ENCODE results near the gene NMBR.
A peak's percentile ranks its signal among the peaks of the same experiment; 100 is the strongest.
"Not testable (repeated sequence)": the region's sequence is repeated elsewhere in the genome, so short reads cannot be mapped to it uniquely, and the experiment has no call there.

NMBR gene

DNA sequence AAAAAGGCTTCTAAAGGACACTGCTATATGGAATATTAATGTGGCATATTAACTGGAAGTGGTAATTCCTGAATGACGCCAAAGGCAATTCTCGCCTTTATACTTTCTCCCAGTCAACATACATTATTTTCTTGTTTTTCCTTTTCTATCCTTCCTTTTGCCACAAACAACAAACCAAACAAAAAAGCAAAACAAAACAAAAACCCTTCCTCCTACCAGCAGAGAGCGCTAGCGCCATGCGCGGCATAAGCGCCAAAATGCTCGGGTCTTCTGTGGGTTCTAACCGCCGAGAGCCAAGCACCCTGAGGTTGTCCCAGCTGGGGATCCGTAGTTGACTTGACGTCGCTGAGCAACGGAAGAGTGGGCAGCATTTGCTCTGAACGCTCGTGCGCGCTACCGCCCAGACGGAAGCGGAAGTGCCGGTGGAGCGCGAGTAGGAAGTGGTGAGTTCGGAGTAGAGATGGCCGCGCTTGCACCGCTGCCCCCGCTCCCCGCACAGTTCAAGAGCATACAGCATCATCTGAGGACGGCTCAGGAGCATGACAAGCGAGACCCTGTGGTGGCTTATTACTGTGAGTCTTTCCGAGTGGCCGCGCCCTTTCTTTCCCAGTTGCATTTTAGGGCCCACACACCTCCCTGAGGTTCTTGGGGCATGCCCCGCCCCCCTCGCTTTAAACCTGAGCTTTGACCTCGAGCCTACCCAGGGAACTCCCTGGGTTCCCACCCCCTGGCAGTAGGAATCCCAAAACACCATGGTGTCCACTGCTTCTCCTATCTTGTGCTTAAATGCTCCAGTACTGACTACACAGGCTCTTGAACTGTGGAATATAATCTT lies at the start of gene NMBR, which contains the start of gene VTA1:
NMBR (minus strand) TSS at position 295 of the 835 bp plus-strand sequence. CDS start 58,464 bp downstream, outside the sequence.
VTA1 (plus strand) TSS at position 436 of the 835 bp plus-strand sequence; CDS start at position 461, 25 bp downstream.
- peak; percentile 96 for DNase-seq

DNA sequence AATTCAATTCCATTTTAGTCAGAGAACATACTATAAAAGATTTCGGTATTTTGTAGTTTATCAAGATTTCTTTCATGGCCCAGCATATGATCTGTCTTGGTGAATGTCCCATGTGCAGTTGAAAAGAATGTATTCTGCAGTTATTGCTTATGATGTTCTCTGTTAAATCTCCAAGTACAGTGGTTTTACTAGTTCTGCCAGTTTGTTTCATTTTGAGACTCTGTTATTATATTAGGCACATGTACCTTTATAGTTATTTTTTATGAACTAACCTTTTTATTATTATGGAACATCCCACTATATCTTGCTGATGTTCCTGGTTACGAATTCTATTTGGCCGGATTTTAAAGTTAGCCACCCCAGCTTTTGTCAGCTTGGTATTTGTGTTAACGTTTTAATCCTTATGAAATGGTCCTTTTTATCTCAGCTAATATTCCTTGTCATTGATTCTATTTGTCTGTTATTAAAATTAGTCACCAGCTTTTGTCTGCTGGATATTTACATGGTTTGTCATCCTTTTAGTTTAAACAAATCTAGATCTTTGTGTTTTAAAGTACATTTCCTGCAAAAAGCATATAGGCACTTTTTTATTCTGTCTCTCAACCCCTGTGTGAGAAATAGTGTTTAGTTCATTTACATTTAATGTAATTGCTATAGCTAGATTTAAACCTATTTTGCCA lies 49.1 kb upstream of the NMBR start:
- no peak for DNase-seq

DNA sequence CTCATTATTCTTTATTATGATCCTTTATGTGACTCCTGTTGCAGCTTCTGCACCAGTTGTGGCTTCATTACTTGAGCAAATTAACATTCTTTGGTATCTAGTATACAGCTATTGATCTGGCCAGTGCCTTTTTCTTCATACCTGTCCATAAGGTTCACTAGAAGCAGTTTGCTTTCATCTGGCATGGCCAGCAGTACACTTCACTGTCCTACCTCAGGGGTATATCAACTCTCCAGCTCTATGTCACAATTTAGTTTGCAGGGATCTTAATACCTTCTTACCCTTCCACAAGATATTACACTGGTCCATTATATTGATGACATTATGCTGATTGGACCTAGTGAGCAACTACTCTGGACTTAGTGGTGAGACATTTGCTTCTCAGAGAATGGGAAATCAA lies 46.7 kb upstream of the NMBR start:
- no peak for DNase-seq

DNA sequence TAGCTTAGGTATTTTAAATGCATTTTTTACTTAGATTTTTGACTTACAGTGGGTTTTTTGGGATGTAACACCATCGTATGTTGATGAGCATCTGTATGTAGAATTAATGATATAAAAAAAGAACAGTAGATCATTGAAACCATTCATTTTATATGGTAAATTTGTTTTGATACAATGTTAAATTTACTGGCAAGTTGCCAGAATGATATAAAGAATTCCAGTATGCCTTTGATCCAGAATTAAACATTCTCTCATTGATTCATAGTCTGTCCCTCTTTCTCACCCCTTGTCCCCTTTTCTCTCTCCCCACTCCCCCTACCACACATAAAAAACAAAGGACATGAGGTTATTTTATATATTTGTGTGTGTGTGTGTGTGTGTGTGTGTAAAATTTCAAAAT lies 45.4 kb upstream of the NMBR start:
- no peak for DNase-seq

DNA sequence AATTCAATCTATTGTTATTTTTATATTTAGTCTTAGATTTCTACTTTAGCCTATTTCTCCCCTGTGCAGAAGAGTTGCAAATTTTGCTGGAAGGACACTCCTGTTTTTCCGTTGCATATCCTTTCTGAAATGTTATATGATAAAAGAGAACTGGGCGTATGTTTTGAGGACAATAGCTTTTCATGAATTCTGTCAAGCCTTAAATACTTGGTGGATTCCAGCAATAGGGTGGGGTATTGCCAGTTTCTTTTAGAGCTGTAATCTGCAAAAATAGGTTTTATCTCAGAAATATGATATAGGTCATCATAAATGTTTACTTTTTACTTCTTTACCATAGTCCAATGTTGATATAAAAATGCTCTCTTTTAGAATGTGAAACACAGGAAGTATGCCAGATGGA lies 42.1 kb upstream of the NMBR start:
- no peak for DNase-seq

DNA sequence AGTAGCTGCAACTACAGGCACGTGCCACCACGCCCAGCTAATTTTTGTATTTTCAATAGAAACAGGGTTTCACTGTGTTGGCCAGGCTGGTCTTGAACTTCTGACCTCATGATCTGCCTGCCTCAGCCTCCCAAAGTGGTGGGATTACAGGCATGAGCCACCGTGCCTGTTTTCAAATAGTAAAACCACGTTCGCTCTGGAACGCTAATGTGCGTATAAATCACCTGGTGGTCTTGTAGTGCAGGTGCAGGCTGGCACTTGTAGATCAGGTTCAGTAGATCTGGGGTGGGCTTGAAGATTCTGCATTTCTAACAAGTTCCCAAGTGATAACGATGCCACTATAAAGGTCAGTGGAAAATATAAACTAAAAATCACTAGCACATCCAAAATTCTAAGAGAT lies 41.4 kb upstream of the NMBR start:
- not testable (repeated sequence) for DNase-seq

DNA sequence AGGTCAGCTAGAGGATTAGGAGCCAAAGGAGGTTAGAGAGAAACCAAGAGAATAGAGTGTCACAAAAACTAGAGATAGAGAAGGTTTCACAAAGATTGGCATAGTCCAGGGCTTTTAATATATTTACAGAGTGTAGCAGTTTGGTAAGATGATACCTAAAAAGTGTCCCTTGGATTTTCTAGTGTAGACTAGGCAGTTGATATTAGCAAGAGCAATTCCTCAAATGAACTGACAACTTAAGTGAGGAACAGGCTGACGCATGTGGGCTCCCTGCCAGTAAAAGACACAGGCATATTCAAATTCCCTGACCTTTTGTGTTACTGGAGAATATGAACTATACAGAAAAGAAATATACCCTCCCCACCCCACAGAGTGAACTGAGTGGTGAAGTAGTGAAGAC lies 40.3 kb upstream of the NMBR start:
- peak; percentile 77 for DNase-seq

DNA sequence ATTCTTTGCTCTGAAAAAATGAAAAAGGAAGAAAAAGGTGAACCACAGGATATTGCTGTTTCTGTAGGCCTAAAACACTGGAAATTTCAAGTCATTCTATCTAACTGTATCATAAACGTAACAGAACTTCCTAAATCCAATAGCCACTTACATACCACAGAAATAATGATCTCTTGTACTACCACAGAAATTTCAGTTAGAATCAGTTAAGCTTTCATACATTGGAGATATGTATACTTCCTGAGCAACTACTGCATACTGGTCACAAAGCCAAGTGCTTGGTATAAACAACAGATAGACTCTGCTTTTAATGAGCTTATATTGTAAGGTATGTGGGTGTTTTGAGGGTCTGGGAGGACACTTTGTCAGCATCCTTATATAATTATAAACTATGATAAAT lies 38.7 kb upstream of the NMBR start:
- DNase-seq, result no peak

DNA sequence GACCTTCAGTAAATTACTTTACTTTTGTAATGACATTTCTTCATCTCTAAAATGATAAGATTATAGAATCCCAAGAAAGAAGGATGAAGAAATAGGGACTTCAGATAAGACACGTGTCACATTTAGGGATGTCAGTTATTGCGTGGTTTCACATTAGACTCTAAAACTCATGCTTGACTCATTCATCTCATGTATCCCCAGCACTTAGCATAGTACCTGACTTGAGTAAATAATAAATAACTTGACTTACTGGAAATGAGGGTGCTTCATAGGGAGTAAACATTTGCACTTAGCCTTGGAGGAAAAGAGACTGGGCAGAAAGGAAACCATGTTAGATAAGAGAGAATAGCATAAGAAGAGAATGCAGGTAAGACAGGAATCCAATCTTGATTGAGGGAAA lies 37.4 kb upstream of the NMBR start:
- no peak for DNase-seq

DNA sequence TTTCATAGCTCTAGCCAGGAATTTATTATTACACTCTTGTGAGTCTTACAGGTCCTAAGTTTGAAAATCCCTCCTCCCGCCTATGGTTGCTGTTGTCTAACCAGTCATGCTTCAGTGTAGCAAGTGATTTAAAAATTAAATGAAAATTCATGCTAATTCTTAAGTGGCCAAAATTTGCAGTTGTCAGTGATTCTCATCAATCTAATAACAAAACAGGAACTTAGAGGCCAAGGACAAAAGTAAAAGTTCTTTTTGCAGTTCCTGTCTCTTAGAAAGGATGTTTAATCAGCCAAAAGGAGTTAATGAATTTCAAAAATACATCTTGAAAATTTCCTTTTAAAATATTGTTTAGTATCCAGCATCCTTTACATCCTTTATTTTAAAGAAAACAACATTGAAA lies 36.4 kb upstream of the NMBR start:
- DNase-seq, result no peak

DNA sequence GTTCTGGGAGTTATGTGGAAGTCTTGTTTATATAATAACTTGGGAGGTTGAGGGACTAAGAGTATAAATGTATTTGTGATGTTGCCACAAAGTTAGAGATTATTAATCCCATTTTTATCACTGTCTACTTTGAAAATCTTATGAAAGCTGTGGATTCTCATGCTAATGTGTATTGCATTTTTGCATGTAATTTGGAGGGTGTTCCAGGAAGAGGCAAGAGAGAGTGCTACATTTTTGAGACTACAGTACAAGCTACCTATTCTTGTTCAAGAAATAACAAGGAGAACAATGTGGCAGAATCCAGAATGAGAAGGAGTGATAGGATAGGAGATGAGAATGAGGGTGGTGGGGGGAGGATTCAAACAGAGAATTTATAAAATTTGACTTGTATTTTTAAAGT lies 35.1 kb upstream of the NMBR start:
- no peak for DNase-seq

DNA sequence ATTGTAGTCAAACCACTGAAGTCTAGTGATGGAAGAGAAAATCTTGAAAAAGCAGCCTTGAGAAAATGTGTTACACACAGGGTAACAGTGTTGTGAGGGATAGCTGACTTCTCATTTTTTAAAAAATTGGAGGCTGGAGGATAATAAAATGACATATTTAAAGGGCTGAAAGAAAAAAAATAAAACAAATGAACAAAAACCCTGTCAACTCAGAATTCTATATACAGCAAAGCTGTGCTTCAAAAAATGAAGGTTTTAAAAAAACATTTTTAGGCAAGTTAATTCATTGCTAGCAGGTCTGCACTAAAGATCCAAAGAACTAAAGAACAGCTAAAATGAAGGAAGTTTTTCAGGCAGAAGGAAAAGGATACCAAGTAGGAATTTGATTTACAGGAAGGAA lies 31.2 kb upstream of the NMBR start:
- DNase-seq, result no peak

DNA sequence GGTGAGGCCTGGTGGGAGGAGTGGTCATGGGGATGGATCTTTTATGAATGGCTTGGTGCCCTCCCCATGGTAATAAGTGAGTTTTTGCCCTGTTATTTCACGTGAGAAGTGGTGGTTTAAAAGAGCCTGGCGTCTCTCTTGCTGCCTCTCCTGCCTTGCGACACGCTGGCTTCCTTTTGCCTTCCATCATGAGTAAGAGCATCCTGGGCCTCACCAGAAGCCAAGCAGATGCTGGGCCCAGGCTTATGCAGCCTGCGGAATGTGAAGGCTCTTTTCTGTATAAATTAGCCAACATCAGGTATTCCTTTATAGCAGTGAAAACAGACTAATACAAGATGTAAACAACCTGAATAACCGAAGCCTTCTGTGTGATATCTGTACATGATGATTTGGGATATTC lies 27.8 kb upstream of the NMBR start:
- DNase-seq, result no peak

DNA sequence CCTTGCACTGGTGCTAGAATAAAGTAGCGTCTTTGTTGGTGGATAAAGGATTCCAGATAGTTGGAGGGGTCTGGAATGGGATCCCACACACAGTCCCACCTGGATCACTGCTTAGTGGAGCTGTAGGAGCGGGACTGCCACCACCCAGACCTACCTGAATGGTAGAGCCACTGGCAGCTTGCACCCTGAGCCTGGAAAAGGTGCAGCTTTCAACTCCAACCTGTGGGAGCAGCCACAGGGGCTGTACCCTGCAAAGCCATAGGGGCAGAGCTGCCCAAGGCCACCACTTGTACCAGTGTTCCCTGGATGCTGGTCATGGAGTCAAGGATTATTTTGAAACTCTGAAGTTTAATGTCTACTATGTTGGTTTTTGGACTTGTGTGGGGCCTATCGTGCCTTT lies 27.1 kb upstream of the NMBR start:
- DNase-seq, result no peak

DNA sequence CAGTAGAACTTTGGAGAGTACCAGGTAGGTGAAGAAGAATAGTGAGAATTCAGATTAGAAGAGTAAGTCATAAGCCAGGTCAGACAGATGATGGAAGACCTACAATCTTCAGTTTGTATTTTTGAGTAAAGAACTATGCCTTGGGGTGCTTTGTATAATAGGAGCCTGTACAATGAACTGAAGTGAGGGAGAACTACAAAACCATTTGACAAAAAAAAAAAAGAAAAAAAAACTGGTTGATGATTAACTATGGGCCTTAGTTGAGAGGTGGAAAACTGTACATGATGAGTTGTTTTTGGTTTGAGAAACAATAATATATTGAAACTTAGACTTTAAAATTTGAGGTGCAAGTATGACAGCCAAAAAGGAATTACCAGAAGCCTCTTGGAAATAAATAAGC lies 25.8 kb upstream of the NMBR start:
- no peak for DNase-seq

DNA sequence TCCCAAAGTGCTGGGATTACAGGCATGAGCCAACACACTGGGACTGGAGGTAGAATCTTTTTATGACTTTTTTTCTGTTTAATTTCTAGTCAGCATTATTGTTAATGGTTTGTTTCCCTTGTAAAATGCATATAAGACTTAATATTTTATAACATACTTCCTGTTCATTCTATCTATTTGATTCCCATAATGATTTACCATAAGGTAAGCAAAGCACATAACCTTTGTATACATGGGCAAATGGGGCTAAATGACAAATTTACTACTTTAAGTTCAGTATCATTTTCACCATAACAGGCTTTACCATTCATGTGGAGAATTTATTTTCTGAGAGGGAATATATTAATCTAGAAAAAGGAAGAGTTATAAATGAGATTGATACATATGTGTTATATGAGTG lies 24.4 kb upstream of the NMBR start:
- DNase-seq, result no peak

DNA sequence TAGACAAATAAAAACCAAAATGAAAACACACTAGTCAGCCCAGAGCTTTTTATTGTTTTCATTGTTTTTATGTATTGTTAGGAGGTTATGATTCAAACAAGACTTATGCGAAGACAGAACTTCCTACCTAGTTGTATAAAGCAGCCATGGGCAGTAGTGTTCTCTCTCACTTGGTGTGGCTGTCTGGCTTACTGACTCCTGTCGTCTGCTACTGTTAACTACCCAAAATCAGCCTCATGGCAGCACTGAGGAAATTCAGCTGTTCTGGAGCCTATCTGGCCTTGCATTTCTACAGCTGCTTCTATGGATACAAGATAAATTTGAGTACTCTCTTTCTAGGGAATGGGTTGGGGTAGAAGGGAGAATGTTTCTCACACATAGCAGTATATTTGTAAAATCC lies 20.6 kb upstream of the NMBR start:
- no peak for DNase-seq

DNA sequence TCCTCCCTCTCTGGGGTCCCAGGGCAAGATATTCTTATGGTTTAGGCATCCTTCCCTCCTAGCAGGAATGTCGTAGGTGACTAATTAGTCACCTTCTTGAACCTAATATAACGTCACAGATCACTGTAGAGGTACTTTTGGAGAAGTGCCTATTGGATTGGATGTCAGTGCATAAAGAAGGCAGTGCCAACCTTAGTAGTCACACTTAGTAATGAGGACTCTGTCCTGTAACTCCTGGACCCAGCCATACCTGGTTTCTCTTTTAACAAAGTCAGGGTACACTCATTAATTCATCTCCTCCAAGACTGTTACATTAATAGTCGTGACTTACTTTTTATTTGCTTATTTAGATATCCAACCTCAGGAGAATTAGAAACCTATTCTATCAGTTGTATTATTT lies 20.1 kb upstream of the NMBR start:
- DNase-seq, result no peak

DNA sequence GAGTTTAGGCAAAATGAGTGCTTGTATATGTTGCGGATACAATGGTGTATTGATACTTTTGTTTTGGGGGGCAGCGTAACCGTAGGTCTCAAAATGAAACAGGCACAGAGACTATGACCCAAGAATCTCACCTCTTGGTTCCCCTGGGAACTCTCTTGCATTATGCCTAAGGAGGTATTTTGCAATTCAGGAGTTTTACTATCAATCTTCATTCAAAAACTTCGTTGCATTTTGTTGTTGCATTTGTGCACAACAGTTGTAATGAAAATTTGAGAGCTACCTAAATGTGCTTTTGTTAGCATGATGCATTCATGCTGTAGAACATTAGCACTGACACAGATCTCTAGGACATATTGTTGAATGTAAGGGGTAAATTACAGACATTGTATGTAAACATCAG lies 18.3 kb upstream of the NMBR start:
- no peak for DNase-seq

DNA sequence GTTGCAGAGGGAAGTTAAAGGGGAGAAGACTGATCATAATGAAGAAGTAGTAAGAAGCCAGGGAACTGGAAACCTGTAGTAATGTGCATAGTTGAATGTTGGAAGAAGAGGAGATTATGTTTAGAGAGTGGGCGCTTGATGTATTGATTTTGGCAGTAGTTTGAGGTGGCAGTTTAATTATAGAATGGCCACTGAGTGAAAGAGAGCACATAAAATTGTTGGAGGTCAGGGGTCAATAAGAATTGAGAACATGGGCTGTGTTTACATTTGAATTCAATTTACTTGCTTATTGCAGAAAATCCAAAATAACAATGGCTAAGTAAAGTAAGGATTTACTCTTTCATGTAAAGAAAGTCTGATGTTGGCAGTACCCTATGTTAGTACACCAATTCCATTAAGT lies 15.9 kb upstream of the NMBR start:
- peak; percentile 28 for DNase-seq

DNA sequence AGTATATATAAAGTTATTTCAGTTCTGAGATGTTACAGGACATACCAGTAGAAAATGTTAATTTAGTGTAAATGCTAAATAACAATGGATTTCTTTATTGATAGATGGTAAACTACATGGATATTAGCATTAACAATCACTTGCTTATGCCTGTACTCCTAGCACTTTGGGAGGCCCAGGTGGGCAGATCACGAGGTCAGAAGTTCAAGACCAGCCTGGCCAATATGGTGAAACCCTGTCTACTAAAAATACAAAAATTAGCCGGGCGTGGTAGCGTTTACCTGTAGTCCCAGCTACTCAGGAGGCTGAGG lies 9.8 kb upstream of the NMBR start:
- not testable (repeated sequence) for DNase-seq

DNA sequence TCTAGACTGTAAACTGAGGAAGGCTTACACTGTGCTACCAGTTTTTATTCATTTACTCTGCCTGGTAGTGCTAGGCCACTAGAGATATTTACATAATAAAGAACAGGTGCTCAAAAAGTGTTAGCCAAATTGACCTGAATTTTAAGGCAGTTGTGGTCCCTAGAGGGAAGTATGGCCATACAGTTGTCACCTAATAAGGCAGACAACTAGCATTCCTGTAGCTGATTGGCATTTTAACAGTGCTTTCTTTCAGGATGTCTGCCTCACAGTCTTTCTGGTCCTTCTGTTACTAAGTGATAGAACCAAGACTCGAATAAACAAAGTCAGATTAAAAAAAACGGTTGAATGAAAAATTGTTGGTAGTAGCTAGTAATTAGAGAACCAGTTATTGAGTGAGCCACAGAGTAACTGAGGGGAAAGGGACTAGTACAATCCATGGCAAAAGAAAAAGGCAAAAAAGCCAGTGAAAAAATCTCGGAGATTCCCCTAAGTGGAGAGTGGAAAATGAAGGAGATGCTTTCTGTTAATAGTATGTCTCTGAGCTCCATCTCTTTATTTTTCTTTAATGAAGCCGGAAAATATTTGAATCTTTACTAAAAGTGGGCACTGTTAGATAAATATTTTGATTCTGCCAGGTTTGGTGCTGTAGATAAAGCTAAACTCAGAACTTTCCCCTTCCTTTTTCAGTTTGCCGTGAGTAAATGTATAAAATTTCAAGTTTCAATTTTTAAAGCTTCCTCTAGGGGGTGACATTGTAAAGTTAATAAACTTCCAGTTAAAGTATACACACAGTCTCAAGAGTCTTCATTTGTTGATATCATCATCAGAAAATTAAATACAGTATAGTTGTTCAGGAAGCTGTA lies 9.2 kb upstream of the NMBR start:
- DNase-seq, result no peak

DNA sequence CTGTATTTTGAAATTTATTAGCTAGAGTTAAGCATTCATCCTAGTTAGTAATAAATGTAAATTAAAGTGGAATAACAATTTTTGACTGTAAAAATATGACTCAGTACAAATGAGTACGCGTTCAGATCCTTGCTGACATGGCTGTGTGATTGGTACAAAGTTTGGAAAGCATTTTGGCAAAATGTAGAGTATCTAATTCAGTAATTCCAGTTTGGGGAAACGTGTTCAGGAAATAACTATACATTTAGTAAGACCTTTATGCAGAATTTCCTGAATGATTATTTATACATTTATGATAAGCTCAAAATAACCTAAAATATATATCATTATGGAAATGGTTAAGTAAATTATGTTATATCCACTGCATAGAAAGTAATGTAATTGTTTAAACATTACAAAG lies 8.2 kb upstream of the NMBR start:
- DNase-seq, result no peak

DNA sequence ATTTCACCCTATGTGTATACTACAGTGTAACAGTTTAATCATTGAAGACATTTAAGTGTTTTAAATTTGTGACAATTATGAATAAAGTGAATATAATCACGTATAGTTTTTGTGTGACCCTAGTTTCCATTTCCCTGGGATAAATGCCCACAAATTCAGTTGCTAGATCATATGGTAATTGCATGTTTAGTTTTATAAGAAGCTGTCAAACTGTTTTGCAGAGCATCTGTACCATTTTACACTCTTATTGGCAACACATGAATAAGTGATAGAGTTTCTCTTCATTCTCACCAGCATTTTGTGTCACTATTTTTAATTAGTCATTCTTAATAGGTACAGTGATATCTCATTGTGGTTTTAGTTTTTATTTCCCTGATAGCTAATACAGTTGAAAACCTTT lies 7.4 kb upstream of the NMBR start:
- DNase-seq, result no peak

Measured in SHP77 treated with DMSO at 0.1 percent for 48 hours (cell line).